Measurements from ENCODE around the gene OS9.
"Not testable (repeated sequence)": the region's sequence is repeated elsewhere in the genome, so short reads cannot be mapped to it uniquely, and the experiment has no call there.

OS9 gene

GRCh38 chr12:57694459-57695019 lies 607 bp downstream of the OS9 start:
- DNase-seq (ENCODE audit: low read depth), result no peak

- DNase-seq (ENCODE audit: low read depth), result no peak
These were observed 2.0 kb downstream of the OS9 start for GRCh38 chr12:57695770-57696432.

- no peak for DNase-seq (ENCODE audit: low read depth)
These were observed 3.1 kb downstream of the OS9 start for GRCh38 chr12:57697076-57697475.

- DNase-seq (ENCODE audit: low read depth), result no peak
These were observed 4.5 kb downstream of the OS9 start for GRCh38 chr12:57698414-57698813.

- DNase-seq (ENCODE audit: low read depth), result no peak
These were observed 6.4 kb downstream of the OS9 start for GRCh38 chr12:57700317-57700716.

GRCh38 chr12:57707250-57707649 lies 13.3 kb downstream of the OS9 start:
- DNase-seq (ENCODE audit: low read depth), result no peak

- no peak for DNase-seq (ENCODE audit: low read depth)
These were observed 14.4 kb downstream of the OS9 start for GRCh38 chr12:57708296-57708695.

GRCh38 chr12:57712701-57713100 lies 18.8 kb downstream of the OS9 start:
- DNase-seq (ENCODE audit: low read depth), result no peak

- no peak for DNase-seq (ENCODE audit: low read depth)
These were observed 19.3 kb downstream of the OS9 start for GRCh38 chr12:57713209-57713608.

- DNase-seq (ENCODE audit: low read depth), result not testable (repeated sequence)
These were observed 21.3 kb downstream of the OS9 start for GRCh38 chr12:57715036-57715748.

GRCh38 chr12:57715786-57716185 lies 21.9 kb downstream of the OS9 start:
- DNase-seq (ENCODE audit: low read depth), result no peak

- no peak for DNase-seq (ENCODE audit: low read depth)
These were observed 22.4 kb downstream of the OS9 start for GRCh38 chr12:57716305-57716704.

- no peak for DNase-seq (ENCODE audit: low read depth)
These were observed 23.2 kb downstream of the OS9 start for GRCh38 chr12:57717131-57717530.

GRCh38 chr12:57717846-57718640 lies 24.1 kb downstream of the OS9 start:
- no peak for DNase-seq (ENCODE audit: low read depth)

GRCh38 chr12:57718641-57719528 lies 25.0 kb downstream of the OS9 start:
- no peak for DNase-seq (ENCODE audit: low read depth)

- DNase-seq (ENCODE audit: low read depth), result no peak
These were observed 26.1 kb downstream of the OS9 start for GRCh38 chr12:57719777-57720605.

GRCh38 chr12:57720606-57721595 lies 27.0 kb downstream of the OS9 start:
- DNase-seq (ENCODE audit: low read depth), result no peak

- DNase-seq (ENCODE audit: low read depth), result not testable (repeated sequence)
These were observed 28.1 kb downstream of the OS9 start for GRCh38 chr12:57721846-57722608.

All from non-pigmented ciliary epithelial cell (primary cell).